Measurements from ENCODE around the gene APOD. TPM values are rescaled to one million over a fixed set of nuclear protein-coding genes. Genes with fewer than 3 reads are reported as not detected.

Gene APOD
- total RNA-seq, 1 experiment from 2014 or later: not detected

DNA sequence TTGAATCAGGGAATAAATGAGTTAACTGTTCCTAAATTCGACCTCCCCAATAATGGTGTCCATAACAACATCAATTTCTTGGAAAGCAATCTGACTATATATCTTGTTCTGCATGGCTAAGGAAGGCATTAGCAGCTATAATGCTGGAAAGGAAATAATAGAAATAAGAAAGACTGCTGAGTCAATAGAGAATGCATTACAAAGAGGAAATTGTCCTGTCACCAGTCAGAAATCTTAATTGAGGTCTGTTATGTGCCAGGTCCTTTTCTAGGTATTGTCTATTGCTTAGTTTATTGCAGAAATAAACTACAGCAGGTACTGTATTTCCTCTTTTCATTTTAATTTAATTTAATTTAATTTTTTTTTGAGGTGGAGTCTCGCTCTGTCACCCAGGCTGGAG, 34.8 kb downstream of the APOD start:
- Histone ChIP-seq H3K9me3 (ENCODE audit: control insufficient read depth, insufficient read depth, low read depth, low read length) (no peaks in the 10 kb centered on the region), H3K36me3 (ENCODE audit: control insufficient read depth, insufficient read depth, low read length) (no peaks in the 10 kb centered on the region), H3K4me3 (ENCODE audit: low read depth in 2 of 2, low read length in 2 of 2) (no peak overlapping the region), H3K4me1 (ENCODE audit: control insufficient read depth, insufficient read depth, low read length) (0 out of 2 replicates have a peak, but pooled peaks cover 1% of the 10 kb centered on the region), H3K27me3 (ENCODE audit: control insufficient read depth, insufficient read depth, low read length) (no peaks in the 10 kb centered on the region), H3K27ac (ENCODE audit: low read length) (no peak overlapping the region)
- ATAC-seq: no peak
- ChIA-PET POLR2A (no interaction called here), CTCF (no interaction called here)
- in situ Hi-C loops (cut with HindIII; ENCODE audit: low pct_unique_long_range_greater_than_20kb, low sequenced_read_pairs) (no loop called here), intact Hi-C loops (cut with micrococcal nuclease; ENCODE audit: unreplicated experiment) (no loop called here)
- BruUV-seq (replicated peaks): no TSS peak
- no peak for DNase-seq (ENCODE audit: low read depth, low spot score)
- TF ChIP-seq, protein P1, sequence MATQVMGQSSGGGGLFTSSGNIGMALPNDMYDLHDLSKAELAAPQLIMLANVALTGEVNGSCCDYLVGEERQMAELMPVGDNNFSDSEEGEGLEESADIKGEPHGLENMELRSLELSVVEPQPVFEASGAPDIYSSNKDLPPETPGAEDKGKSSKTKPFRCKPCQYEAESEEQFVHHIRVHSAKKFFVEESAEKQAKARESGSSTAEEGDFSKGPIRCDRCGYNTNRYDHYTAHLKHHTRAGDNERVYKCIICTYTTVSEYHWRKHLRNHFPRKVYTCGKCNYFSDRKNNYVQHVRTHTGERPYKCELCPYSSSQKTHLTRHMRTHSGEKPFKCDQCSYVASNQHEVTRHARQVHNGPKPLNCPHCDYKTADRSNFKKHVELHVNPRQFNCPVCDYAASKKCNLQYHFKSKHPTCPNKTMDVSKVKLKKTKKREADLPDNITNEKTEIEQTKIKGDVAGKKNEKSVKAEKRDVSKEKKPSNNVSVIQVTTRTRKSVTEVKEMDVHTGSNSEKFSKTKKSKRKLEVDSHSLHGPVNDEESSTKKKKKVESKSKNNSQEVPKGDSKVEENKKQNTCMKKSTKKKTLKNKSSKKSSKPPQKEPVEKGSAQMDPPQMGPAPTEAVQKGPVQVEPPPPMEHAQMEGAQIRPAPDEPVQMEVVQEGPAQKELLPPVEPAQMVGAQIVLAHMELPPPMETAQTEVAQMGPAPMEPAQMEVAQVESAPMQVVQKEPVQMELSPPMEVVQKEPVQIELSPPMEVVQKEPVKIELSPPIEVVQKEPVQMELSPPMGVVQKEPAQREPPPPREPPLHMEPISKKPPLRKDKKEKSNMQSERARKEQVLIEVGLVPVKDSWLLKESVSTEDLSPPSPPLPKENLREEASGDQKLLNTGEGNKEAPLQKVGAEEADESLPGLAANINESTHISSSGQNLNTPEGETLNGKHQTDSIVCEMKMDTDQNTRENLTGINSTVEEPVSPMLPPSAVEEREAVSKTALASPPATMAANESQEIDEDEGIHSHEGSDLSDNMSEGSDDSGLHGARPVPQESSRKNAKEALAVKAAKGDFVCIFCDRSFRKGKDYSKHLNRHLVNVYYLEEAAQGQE (IDR thresholded peaks at IDR 0.05; ENCODE audit: insufficient read depth in 1 of 2, low read depth in 2 of 2, low read length in 1 of 2): no peak
- TF ChIP-seq POLR2AphosphoS5 (IDR thresholded peaks at IDR 0.05; ENCODE audit: low read depth, low read length): no peak
- no peak for TF ChIP-seq TCF7L2 (IDR thresholded peaks at IDR 0.05; ENCODE audit: low read depth, low read length)
- no peak for TF ChIP-seq SIN3A (IDR thresholded peaks at IDR 0.05; ENCODE audit: borderline replicate concordance, insufficient read depth, low read depth, low read length)
- TF ChIP-seq, protein P2, sequence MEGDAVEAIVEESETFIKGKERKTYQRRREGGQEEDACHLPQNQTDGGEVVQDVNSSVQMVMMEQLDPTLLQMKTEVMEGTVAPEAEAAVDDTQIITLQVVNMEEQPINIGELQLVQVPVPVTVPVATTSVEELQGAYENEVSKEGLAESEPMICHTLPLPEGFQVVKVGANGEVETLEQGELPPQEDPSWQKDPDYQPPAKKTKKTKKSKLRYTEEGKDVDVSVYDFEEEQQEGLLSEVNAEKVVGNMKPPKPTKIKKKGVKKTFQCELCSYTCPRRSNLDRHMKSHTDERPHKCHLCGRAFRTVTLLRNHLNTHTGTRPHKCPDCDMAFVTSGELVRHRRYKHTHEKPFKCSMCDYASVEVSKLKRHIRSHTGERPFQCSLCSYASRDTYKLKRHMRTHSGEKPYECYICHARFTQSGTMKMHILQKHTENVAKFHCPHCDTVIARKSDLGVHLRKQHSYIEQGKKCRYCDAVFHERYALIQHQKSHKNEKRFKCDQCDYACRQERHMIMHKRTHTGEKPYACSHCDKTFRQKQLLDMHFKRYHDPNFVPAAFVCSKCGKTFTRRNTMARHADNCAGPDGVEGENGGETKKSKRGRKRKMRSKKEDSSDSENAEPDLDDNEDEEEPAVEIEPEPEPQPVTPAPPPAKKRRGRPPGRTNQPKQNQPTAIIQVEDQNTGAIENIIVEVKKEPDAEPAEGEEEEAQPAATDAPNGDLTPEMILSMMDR (IDR thresholded peaks at IDR 0.05): no peak

DNA sequence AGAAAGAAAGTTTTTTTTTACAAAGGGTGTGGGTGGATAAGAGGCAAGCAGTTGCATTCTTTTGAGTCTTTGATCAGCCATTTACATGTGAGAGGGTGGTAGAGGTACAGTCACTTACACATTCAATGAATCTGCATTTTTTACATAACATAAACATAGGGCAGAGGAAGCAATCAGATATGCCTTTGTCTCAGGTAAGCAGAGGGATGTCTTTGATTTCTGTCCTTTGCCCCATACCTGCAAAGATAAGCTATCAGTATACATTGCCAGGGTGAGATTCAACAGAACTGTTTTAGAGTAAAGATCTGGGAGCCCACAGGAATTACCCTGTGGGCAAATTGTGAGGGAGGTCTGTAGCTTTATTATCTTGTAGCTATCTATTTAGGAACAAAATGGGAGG, 35.2 kb downstream of the APOD start:
- Histone ChIP-seq H3K9me3 (ENCODE audit: control insufficient read depth, insufficient read depth, low read depth, low read length) (no peaks in the 10 kb centered on the region), H3K36me3 (ENCODE audit: control insufficient read depth, insufficient read depth, low read length) (no peaks in the 10 kb centered on the region), H3K27ac (ENCODE audit: low read length) (no peak overlapping the region), H3K27me3 (ENCODE audit: control insufficient read depth, insufficient read depth, low read length) (no peaks in the 10 kb centered on the region), H3K4me1 (ENCODE audit: control insufficient read depth, insufficient read depth, low read length) (0 out of 2 replicates have a peak, but pooled peaks cover 4% of the 10 kb centered on the region), H3K4me3 (ENCODE audit: low read depth in 2 of 2, low read length in 2 of 2) (no peak overlapping the region)
- ChIA-PET POLR2A (interaction anchor here (0.6 kb wide), 1 partner anchor 1191 kb away, joined by 4 read pairs; the partner anchor contains the start of gene PAK2), CTCF (no interaction called here)
- DNase-seq (ENCODE audit: low read depth, low spot score): no peak
- intact Hi-C loops (cut with micrococcal nuclease; ENCODE audit: unreplicated experiment) (no loop called here), in situ Hi-C loops (cut with HindIII; ENCODE audit: low pct_unique_long_range_greater_than_20kb, low sequenced_read_pairs) (no loop called here)
- ATAC-seq: no peak
- no TSS peak for BruUV-seq (replicated peaks)
- TF ChIP-seq TCF7L2 (IDR thresholded peaks at IDR 0.05; ENCODE audit: low read depth, low read length) (no peak), POLR2AphosphoS5 (IDR thresholded peaks at IDR 0.05; ENCODE audit: low read depth, low read length) (no peak), SIN3A (IDR thresholded peaks at IDR 0.05; ENCODE audit: borderline replicate concordance, insufficient read depth, low read depth, low read length) (no peak)
- TF ChIP-seq, protein P1 (IDR thresholded peaks at IDR 0.05; ENCODE audit: insufficient read depth in 1 of 2, low read depth in 2 of 2, low read length in 1 of 2): no peak
- TF ChIP-seq, protein P2 (IDR thresholded peaks at IDR 0.05): no peak

Data from Panc1 (cell line).